HG02884 (cell line): ENCODE data around the gene SYNDIG1.

ENCODE experiments used
- ATAC-seq: cut with Tn5 transposase; IDR thresholded peaks from one replicate; pipeline ENCODE4 v1.9.1; 2021; ENCODE audit warnings: mild to moderate bottlenecking, moderate library complexity; ENCODE audit not compliant: unreplicated experiment

SYNDIG1 gene

DNA sequence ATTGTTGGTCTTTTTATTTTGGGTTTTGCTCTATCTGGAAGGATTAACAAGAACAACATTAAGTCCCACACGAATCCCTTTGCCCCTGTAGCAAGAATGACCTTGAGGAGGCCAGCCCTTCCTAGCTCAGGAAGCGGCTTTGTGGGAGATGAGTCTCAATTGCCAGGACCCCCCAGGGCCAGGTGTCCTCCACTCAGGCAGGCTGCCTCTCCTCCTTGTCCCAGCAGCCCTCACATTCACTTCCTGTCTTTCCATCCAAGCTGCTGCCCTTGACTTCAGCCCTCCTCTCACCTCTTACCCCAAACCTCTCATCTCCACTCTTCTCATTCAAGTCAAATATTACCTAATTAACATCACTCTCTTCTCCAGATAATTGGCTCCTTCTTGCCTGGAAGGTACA lies 22.6 kb upstream of the SYNDIG1 start:
- no peak for ATAC-seq

DNA sequence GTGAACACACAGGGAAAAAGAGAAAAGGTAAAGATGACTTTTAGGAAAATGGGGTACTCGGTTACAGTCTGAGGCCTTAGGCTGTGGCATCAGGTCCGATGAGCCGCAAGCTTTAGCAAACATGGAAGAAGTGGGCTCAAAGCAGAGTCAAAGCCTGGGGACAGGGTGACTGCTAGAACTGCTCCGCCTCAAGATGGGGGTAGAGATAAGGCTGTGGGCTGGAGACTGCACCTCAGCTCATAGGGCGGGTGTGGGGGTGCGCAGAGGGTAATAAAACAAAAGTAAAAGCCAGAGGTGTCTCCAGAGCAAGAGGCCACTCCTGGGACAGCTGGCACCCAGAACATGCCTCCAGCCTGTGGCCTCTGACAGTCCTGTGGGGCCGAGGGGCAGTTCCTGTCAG lies 21.3 kb upstream of the SYNDIG1 start:
- no peak for ATAC-seq

DNA sequence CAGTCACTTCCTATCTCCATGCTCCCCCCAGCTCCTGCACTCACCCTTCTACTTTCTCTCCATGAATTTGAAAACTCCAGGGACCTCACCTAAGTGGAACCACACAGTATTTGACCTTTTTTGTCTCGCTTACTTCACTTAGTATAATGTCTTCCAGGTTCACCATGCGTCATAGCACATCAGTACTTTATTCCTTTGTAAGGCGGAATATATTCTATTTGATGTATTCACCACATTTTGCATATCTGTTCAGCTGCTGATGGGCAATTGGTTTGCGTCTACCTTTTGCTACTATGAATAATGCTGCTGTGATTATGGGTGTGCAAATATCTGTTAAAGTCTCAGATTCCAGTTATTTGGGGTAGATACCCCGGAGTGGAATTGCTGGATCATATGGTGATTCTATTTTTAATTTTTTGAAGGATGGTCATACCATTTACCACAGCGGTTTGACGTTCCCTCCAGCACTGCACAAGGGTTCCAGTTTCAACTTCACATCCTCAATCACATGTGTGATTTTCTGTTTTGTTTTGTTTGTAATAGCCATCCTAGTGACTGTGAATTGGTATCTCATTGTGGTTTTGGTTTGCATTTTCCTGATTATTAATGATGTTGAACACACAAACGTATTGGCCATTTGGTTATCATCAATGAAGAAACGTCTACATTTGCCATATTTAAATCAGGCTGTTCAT lies 20.3 kb upstream of the SYNDIG1 start:
- ATAC-seq: no peak

DNA sequence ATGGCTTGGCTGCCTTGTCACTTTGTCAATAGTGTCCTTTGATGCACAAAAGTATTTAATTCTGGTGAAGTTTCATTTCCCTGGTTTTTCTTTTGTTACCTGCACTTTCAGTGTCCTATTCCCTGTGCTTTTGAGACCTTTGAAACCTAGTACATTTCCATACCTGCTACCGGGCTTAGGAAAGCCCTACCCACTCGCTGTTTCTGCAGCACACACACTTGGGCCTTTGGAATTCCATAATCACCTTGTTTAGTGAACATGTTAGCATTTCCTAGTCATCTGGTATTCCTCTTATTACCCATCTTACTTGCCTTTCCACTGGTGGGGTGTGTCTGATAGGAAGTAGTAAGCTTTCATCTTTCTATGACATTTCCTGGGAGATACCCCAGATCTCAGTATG lies 19.3 kb upstream of the SYNDIG1 start:
- no peak for ATAC-seq

DNA sequence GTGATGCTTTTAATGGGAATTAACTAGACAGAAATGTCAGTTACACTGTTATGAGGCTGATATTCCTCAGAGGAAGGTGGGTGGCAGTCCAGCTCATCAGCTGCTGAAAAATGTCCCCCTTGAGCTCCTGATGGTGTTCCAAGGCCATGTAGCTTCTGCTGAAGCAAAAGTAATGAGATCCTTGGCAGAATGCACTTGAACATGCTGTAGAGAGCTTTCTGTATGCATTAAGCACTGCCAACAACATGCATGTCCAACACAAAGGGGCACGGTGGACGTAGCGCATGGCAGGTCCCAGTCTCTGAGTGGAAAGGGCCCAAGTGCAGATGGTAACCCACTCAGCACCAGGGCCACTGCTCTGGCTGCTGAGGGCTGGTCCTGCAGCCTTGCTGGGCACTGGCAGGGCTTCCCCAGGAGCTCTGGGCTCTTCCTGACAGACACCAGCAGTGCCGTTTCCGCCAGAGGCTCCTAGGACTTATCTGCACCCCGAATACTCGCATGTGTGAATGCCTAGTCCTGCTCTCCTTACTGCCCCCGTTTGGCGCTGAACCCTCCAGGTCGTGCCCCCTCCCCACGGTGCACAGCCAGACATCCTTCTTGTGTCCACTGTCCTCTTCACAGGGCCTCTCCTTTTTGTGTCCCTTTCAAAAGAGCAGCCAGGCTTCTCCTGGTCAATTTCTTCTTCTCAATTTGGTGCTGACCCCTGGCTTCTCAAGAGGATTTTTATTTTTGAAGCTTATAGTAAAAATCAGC lies 18.6 kb upstream of the SYNDIG1 start:
- no peak for ATAC-seq

DNA sequence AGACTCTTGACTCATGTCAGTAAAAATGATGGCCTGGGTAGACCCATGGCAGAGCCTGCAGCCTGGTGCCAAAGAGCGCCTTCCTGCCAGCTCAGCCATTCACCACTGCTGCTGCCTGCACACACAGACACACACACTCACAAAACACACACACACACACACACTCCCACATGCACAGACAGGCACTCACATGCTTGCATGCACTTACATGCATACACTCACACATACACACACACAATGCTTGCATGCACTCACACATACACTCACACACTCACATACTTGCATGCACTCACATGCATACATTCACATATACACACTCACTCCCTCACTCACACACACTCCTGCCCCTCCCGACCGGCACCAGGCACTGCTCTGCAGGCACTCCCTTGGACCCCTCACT lies 18.0 kb upstream of the SYNDIG1 start:
- no peak for ATAC-seq

DNA sequence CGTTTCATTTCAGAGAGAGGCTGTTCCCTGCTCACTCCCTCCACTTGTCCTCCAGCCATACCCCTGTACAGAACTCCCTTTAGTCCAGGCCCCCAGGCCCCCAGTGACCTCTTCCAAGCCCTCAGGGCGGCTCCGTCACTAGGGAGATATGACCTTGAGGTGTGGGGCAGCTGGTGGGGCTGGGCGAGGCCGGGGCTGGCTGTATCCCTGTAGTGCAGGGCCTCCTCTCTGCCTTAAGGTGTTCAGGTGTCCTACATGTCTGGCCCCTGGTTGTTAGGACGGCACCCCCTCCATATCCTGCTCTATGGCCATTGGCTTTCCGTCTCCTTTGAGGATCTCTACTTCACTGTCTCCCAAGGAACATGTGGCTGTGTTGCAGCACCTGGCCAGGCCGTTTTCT lies 17.4 kb upstream of the SYNDIG1 start:
- ATAC-seq: no peak

DNA sequence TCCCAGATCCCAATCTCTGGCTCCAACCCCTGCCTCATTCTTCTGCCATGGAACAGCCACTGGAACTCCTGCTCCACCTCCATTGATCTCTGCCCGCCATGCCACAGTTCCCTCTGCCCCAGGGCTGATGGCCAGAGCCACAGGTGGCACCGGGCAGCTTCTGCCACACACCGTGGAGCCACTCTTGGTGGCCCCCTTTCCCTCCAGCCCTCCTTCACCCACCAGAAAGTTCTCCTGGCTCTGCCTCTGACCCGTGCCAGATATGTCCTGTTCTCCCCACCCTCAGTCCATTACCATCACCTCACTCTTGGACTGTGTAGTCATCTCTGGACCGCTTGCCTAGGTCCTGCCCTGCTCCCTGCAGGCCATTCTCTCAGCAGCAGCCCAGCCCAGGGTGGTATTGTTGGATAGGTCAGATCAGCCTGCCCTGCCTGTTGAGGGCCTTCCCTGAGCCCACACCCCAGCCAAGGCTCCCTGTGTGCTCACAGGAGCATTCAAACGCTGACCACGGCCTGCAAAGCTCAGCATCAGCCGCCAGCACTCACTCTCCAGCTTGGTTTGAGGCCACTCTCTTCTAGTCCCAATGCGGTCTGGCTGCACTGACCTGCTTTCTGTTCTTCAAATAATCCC lies 16.8 kb upstream of the SYNDIG1 start:
- ATAC-seq: no peak

DNA sequence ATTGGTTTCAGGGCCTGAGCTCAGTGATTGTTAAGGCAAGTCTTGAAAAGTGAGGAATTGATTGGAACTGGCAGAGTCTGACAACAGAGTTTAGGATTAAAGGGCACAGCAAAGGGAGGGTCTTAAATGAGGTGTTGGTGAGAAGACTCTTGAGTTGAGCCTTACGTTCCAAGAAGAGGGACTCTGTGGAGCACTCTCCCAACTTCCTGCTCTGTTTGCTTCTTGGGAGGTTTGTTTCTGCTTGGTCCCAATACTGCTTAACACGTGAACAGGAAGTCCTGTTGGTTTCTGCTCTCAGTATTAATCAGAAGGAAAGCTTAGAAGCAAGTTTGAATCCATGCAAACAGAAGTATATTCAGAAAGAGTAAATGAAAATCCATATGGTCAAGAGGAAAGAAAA lies 15.6 kb upstream of the SYNDIG1 start:
- no peak for ATAC-seq

DNA sequence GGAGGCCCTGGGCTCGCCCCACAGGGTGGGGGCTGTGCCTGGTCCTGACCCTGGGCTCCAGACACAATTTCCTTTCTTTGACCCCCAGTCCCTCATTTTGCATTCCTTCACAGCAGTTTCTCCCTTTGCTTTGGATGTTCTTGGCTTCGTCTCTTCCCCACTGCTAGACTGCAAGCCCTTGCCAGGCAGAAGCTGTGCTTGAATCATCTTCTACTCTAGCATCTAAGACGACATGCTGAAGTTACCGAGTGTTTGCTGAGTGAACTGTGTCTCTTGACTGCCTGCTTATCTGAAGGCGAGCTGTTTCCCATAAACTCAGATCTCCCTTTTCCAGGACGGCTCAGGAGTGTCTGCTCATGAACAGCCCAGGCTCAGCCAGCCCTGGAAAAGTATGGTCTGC lies 14.3 kb upstream of the SYNDIG1 start:
- ATAC-seq: no peak

DNA sequence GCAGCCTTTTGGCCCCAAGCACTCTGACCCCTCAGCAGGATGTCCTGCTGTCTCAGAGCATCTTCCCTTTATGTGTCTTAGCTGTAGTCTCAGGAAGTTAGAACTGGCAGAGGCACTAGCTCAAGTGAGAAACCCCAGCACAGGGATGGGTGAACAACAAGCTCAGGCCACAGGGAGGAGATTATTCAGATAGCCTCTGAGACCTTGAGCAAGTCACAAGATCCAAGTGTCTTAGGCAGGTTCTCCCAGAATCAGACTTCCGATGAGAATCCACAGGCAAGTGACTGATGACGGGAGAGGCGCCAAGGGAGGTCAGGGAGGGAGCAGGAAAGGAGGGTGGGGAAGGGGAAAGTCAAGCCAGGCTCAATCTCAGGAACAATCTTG lies 13.0 kb upstream of the SYNDIG1 start:
- ATAC-seq: no peak

DNA sequence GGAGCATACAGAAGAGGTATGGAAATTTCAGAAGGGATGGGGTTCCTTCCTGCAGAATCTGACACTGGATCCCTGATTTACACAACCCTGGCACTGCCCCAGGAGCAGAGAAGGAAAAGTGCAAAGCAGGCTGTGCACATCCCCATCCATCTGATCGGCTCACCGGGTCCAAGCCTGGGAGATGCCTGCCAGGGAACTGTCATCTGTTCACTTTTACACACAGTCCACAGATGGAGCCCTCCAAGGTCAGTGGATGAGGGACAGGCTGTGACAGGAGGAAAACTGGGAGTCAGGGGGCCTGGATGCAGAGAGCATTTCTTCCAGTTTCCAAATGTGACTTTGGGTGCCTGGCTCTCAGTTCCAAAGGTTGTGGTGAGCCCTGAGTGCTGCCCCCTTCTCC lies 11.0 kb upstream of the SYNDIG1 start:
- no peak for ATAC-seq

DNA sequence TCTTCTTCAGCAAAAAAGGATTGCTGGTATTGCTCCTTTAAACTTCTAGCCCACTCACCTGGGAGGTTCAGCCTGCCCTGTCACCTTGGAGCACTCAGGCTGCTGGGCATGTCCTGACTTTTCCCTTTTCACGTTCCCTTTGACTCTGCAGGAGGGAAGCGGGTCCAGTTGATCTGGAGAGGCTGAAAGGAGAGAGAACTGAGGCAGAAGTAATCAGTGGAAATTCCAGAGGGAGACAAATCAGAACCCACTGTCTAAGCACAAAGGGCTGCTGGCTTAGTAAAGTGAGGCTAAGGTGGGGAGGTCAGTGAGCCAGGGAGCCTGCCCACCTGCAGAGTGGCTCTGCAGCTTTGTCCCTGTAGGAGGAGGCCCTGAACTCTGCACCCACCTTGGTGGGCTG lies 9.7 kb upstream of the SYNDIG1 start:
- ATAC-seq: no peak

DNA sequence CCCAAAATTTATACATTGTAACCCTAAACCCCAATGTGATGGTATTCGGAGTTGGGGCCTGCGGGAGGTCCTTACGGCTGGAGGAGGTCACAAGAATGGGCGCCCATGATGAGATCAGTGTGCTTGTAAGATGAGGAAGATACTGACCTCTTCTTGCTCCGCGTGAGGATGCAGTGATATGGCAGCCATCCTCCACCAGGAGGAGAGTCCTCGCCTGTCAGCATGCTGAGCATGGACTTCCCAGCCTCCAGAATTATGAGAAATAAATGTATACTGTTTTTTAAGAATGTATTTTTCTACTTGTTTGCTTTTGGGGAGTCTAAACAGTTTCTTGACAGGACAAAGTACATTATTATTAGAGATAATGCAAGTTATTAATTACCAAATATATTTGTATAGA lies 8.7 kb upstream of the SYNDIG1 start:
- ATAC-seq: no peak

DNA sequence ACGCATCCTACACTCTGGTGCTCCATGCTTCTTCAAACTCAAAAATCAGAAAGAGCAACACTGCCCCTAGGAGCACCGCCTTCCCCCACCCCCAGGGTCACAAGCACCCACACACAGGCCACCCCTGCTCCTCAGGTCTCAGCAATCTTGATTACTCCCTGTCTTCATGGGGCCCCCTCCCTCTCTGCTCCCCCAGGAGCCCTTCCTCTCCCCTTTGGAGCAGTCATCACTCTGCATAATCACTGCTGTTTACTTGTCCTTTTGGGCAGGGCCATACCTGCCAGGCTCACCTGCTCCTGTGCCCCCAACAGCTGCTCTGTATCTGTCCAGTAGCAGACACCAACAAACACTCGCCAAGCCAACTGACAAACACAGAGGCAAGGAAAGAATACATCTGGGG lies 7.6 kb upstream of the SYNDIG1 start:
- no peak for ATAC-seq

DNA sequence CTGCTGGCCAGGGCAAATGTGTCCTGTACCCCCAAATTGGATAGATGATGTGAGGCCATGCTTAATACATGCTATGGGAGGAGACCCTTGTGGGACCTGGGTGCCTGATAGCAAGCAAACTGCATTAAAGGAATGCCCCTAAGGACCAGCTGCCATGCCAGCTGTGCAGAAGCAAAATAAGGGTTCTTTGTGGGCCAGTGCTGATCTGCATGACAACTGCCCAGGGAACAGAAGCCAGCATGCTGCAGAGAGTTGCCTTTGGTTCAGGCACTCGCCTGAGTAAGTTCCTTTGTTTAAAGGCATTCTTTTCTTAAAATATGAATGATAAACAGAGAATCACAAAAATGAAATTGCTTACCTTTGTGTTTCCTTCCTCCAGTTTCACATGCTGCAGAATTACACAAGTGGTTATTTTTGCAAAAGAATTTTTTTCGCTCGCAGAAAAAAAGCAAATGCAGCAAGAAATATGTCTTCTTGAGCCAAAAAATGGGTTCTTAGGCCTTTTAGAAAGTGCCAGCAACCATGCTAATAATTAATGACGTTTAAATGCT lies 6.9 kb upstream of the SYNDIG1 start:
- no peak for ATAC-seq

DNA sequence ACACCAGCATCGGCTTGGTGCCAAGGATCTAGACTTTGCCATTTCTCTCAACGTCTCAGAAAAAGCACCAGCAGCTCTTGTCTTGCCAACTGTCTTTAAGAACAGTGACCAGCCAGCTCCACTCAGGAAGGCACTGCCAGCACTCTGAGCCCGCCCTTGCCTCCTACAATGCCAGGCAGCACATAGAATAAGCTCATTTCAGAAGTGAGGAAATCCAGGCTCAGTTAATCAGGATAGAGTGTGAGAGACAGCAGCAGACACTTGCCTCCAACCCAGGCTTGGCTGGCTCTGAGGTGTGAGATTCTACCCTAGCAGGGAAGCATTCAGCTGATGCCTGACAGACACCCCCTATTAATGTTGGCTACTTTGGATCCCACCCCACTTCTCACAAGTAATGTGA lies 4.3 kb upstream of the SYNDIG1 start:
- no peak for ATAC-seq

DNA sequence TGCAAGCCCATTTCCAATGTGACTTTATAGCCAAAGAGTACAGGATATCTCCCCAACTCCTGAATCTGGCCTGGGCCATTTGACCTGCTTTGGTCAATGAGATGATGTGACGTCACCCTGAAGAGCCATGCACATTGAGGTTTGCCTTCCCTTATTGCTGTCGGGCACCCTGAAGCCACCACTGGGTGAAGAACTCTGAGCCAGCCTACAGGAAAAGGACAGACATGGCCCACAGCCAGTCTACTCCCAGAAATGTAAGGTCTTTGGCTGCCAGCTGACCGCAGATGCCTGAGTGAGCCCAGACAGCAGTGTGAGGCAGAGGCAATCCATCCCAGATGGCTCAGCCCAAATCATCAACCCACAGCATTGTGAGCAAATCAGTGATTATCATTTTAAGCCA lies 3.7 kb upstream of the SYNDIG1 start:
- no peak for ATAC-seq

DNA sequence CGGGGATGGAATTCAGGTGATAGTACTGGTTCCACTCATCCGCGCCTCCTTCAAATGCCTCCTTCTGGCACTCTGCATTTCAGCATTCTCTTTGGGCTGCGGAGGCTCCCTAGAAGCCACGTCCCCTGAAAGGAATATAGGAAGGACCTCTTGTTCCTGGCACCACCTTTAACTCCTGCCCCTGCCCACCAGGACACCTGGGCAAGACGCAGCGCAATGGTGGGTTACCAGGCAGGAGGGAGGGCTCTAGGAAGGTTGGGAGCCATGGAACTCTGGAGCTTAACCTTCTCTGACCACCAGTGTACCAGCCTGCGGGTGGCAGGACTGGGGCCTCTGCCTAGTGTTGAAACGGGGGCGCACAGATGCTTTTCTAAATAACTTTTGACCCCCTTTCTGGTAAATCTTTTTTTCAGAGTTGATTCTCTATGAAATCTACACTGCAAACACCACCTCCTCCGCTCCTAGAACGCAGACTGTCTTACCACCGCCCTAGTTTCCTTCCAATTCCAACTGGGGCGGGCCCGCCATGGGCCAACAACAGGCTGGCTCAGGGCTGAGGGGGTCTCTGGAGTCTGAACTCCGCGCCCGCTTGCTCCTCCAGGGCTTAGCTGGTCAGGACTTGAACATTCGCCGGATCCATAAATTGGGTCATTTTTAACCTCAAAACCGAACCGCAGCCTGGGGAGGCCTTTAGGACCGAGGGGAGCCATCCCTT lies 871 bp upstream of the SYNDIG1 start:
- no peak for ATAC-seq

DNA sequence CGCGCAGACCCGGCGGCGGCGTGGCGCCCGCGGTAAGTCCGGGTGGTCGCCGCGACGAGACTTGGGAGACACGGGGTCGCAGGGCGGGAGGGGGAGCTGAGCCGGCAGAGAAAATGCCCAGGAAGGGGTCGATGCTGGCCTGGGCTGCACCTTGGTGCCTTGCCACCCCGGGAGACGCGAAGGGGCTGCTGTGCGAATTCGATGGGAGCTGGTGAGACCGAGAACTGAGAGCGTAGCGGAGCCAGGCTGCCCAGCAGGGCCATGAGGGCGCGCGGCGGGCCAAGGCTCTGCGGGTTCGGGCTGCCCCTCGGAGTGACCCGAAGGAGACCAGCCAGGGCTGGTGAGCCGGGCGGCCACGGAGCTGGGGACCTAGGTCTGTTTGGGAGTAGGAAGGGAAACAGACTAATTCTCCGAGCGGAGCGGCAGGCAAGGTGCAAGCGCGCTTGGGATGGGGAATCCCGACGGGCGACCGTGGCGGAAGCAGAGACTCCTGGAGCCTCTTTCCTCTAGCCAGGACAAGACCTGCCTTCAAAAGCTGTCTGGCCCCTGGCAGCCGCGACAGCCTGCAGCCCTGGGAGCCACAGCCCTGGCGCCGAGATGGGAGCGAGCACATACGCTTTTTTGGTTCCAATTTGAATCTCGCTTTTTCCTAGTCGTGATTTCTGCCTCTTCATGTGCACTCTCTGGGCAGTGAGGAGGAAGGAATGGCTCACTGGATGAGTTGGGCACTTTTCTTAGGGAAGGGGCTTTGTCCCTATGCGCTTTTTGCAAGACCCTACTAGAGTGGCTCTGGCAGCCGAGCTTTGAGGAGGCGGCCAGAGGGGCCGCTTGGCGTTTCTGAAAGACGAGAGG lies 691 bp downstream of the SYNDIG1 start:
- no peak for ATAC-seq
